Prostate gland (tissue), 2 donors: ENCODE results near the gene GRAMD2A.

Experiments
- POLR2A ChIP-seq: fragments of 450-650 bp; IDR thresholded peaks from one replicate; pipeline ENCODE4 v1.6.1; 2016; ENCODE audit warnings: antibody characterized with exemption, mild to moderate bottlenecking
- TF ChIP-seq, protein P1 (sequence below), 4 experiments: fragments of 200-600 bp in 2 of 4; fragments of 450-650 bp in 2 of 4; sonication (generic) in 2 of 4; IDR thresholded peaks; 1 replicate in 3 of 4; 2 replicates in 1 of 4; pipeline ENCODE4 v1.5.1; 2016 to 2019; ENCODE audit warnings: antibody characterized with exemption in 4 of 4, mild to moderate bottlenecking in 2 of 4, moderate library complexity in 2 of 4

DNA sequence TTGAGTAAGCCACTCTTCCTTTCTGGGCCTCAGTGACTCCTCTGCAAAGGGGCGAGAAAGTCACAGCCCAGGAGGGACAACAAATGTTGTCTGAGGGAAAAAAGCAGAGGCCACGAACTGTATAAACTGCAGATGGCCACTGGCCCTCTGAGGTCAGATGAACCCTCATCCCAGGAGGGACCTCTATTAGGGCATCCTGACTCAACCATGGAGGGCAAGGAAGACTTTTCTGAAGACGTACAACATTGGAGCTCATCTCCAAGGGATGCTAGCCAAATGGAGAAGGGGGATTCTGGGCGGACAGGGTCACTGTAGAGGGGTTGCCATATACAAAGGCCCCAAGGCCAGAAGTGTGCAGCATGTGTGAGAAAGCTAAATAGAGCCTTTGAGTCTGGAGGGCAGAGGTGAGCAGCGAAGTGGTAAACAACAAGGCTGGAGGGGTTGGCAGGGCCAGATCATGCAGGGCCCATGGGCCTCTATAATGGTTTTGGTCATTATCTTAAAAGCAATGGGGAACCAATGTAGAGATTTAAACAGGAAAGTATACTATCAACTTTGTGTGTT is 16.7 kb downstream of the GRAMD2A start:
- TF ChIP-seq, protein P1, sequence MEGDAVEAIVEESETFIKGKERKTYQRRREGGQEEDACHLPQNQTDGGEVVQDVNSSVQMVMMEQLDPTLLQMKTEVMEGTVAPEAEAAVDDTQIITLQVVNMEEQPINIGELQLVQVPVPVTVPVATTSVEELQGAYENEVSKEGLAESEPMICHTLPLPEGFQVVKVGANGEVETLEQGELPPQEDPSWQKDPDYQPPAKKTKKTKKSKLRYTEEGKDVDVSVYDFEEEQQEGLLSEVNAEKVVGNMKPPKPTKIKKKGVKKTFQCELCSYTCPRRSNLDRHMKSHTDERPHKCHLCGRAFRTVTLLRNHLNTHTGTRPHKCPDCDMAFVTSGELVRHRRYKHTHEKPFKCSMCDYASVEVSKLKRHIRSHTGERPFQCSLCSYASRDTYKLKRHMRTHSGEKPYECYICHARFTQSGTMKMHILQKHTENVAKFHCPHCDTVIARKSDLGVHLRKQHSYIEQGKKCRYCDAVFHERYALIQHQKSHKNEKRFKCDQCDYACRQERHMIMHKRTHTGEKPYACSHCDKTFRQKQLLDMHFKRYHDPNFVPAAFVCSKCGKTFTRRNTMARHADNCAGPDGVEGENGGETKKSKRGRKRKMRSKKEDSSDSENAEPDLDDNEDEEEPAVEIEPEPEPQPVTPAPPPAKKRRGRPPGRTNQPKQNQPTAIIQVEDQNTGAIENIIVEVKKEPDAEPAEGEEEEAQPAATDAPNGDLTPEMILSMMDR (IDR thresholded peaks at IDR 0.05), result no peak
- TF ChIP-seq POLR2A, result no peak
